HepG2 (cell line): Measurements from ENCODE around the gene RAPSN. TPM values are rescaled to one million over a fixed set of nuclear protein-coding genes. Genes with fewer than 3 reads are reported as not detected.

Experiments used
- ATAC-seq: fragments of 200-7000 bp; cut with Tn5 transposase; 3 replicates; pipeline ENCODE4 v1.9.1; 2020; ENCODE audit warnings: mild to moderate bottlenecking, moderate library complexity
- BruUV-seq: library from RNA; stranded (reverse); fragments of 400-500 nt; replicated peaks from 2 replicates; lab custom pipeline; 2021; lab: Mats Ljungman, UMichigan
- CTCF ChIA-PET: fragments of 300-600 bp; formaldehyde crosslinking; extraction: SDS; loops from one replicate; lab custom pipeline; 2021; ENCODE audit warnings: low total read pairs, inconsistent platforms, low intra/inter-chr PET ratio; lab: Yijun Ruan, JAX
- POLR2A ChIA-PET: fragments of 350-600 bp; sonication (Branson Sonifier 250); formaldehyde crosslinking; loops from one replicate; lab custom pipeline; 2020; ENCODE audit warnings: antibody characterized with exemption, inconsistent platforms; lab: Yijun Ruan, JAX
- DNase-seq: peaks from one replicate; pipeline ENCODE4 v3.0.0-alpha.2; 2015; ENCODE audit warnings: low spot score
- FAIRE-seq: peaks from 3 replicates; lab custom pipeline; 2011; peaks lifted over from hg19 to GRCh38; lab: Jason Lieb, UNC
- H2AFZ ChIP-seq: one replicate; pipeline ENCODE4 v1.6.1; 2011; ENCODE audit warnings: low read length, inconsistent platforms
- H3K27ac ChIP-seq: fragments of 300-600 bp; 3 replicates; pipeline ENCODE4 v1.8.0; 2011; ENCODE audit warnings: mixed run types, mild to moderate bottlenecking, mixed read lengths, low read length, inconsistent platforms; ENCODE audit not compliant: insufficient read depth; ENCODE audit errors: extremely low read length
- H3K27me3 ChIP-seq, 2 experiments: fragments of 200-600 bp in 1 of 2; 2 replicates in 1 of 2; 3 replicates in 1 of 2; pipeline versions ENCODE4 v1.6.0 to v1.8.0; 2011; ENCODE audit warnings: low read length in 2 of 2, mild to moderate bottlenecking in 2 of 2, moderate library complexity in 2 of 2, inconsistent platforms in 1 of 2; ENCODE audit not compliant: insufficient read depth in 2 of 2, control insufficient read depth in 1 of 2
- H3K36me3 ChIP-seq, 2 experiments: fragments of 200-600 bp in 1 of 2; replicated peaks in 1 of 2; 2 replicates in 1 of 2; 3 replicates in 1 of 2; pipeline versions ENCODE4 v1.5.1 to v1.8.0; 2011; ENCODE audit warnings: low read length in 2 of 2, inconsistent platforms in 1 of 2; ENCODE audit not compliant: insufficient read depth in 2 of 2, control insufficient read depth in 1 of 2
- H3K4me1 ChIP-seq: 2 replicates; pipeline ENCODE4 v1.5.1; 2012; ENCODE audit warnings: low read length, inconsistent platforms; ENCODE audit not compliant: insufficient read depth
- H3K4me2 ChIP-seq: 2 replicates; pipeline ENCODE4 v1.6.0; 2011; ENCODE audit warnings: low read depth, low read length, inconsistent platforms
- H3K4me3 ChIP-seq, 3 experiments: fragments of 200-600 bp in 1 of 3; sonication (generic), shearing (Covaris generic) in 1 of 3; replicated peaks in 1 of 3; 2 replicates each; pipeline ENCODE4 v1.5.1; 2011 to 2016; ENCODE audit warnings: low read length in 3 of 3, inconsistent platforms in 2 of 3, low read depth in 2 of 3, mild to moderate bottlenecking in 2 of 3, control low read depth in 1 of 3, mixed read lengths in 1 of 3; ENCODE audit not compliant: insufficient read depth in 1 of 3
- H3K79me2 ChIP-seq: one replicate; pipeline ENCODE4 v1.6.1; 2011; ENCODE audit warnings: low read length, inconsistent platforms; ENCODE audit not compliant: insufficient read depth
- H3K9ac ChIP-seq: 2 replicates; pipeline ENCODE4 v1.6.0; 2011; ENCODE audit warnings: mild to moderate bottlenecking, low read depth, low read length, inconsistent platforms; ENCODE audit not compliant: insufficient read depth
- H3K9me3 ChIP-seq: 2 replicates; pipeline ENCODE4 v1.5.1; 2012; ENCODE audit warnings: mild to moderate bottlenecking, low read length
- H4K20me1 ChIP-seq: 2 replicates; pipeline ENCODE4 v1.6.0; 2011; ENCODE audit warnings: inconsistent platforms, mild to moderate bottlenecking, low read length, moderate library complexity; ENCODE audit not compliant: insufficient read depth
- EP300 ChIP-seq, 3 experiments: sonication (generic) in 1 of 3; formaldehyde crosslinking in 1 of 3; IDR thresholded peaks; 2 replicates each; pipeline versions ENCODE4 v1.5.1 to v1.6.1; 2011 to 2020; ENCODE audit warnings: low read depth in 2 of 3, low read length in 2 of 3, borderline replicate concordance in 1 of 3, improper control_type of control experiment in 1 of 3, mild to moderate bottlenecking in 1 of 3, missing genetic modification reagents in 1 of 3, moderate library complexity in 1 of 3
- SMARCE1 ChIP-seq: fragments of 450-650 bp; IDR thresholded peaks from 2 replicates; pipeline ENCODE4 v1.6.1; 2017; ENCODE audit warnings: borderline replicate concordance
- WGBS: methylation state at CpG from one replicate; pipeline ENCODE4 v1.1.6; 2017; ENCODE audit warnings: low lambda C conversion rate; 5-methylcytosine and 5-hydroxymethylcytosine counted together
- in situ Hi-C: cut with HindIII; loops from 2 replicates; pipeline ENCODE4 v1.10.0; 2017; ENCODE audit warnings: low pct_unique_long_range_greater_than_20kb; ENCODE audit not compliant: extremely low pct_ligation_motif_present
- intact Hi-C: fragments of 100-400 bp; cut with micrococcal nuclease; formaldehyde crosslinking; loops from one replicate; pipeline ENCODE4 v1.10.0; 2022; ENCODE audit not compliant: unreplicated experiment
- polyA plus RNA-seq, 8 experiments: library from polyadenylated mRNA; depleted of rRNA in 3 of 8; stranded (reverse) in 7 of 8; unstranded in 1 of 8; fragments of >200 nt; fragmentation: Illumina TruSeq in 4 of 8; extraction: Trizol in 4 of 8; gene quantifications; 2 replicates each; pipeline versions ENCODE4 v1.2.1 to v1.2.3, GENCODE V29; 2011 to 2016; ENCODE audit warnings: low read depth in 4 of 8, missing spikeins in 1 of 8, mixed read lengths in 1 of 8; ENCODE audit not compliant: insufficient read depth in 1 of 8
- total RNA-seq, 5 experiments: library from RNA; depleted of rRNA; stranded (reverse); fragments of >200 nt; fragmentation: Illumina TruSeq; extraction: Trizol; gene quantifications; 2 replicates each; pipeline ENCODE4 v1.2.3, GENCODE V29; 2016; ENCODE audit warnings: low read depth in 1 of 5

RAPSN gene
- total and polyA plus RNA-seq, 2 of the 13 experiments (the other 11 are each of a cell fraction or from before 2014, with no cell fraction given): 0.15 to 1.2 TPM

- no peak for DNase-seq
- Histone ChIP-seq H2AFZ (no peak overlapping the region), H3K9ac (no peak overlapping the region)
- ATAC-seq: no peak
- FAIRE-seq: no peak
- TF ChIP-seq EP300 (IDR thresholded peaks at IDR 0.05; ENCODE audit: low read depth in 2 of 2, low read length in 2 of 2) (no peak), EP300 (CRISPR knock-in tag; IDR thresholded peaks at IDR 0.05; ENCODE audit: borderline replicate concordance) (no peak)
- TF ChIP-seq, all 625 proteins: peak for 0
- Histone ChIP-seq H3K4me3 (no peak overlapping the region), H3K9me3 (no peaks in the 10 kb centered on the region), H3K4me2 (no peak overlapping the region), H3K79me2 (no peaks in the 10 kb centered on the region), H3K36me3 (no peaks in the 10 kb centered on the region), H3K4me1 (peaks cover 67% of the 10 kb centered on the region), H3K27ac (no peak overlapping the region), H3K27me3 (peaks cover 0 to 12% of the 10 kb centered on the region in 2 experiments; a peak in 1 of 5 replicates), H4K20me1 (no peaks in the 10 kb centered on the region)
- intact Hi-C loops (no loop called here), in situ Hi-C loops (no loop called here)
- 41% methylated on average over 2 of the region's 3 CpGs for WGBS
- ChIA-PET POLR2A (no interaction called here), CTCF (no interaction called here)
- BruUV-seq: no TSS peak
These were observed 53.0 kb downstream of the RAPSN start for GRCh38 chr11:47396049-47396320.

DNA sequence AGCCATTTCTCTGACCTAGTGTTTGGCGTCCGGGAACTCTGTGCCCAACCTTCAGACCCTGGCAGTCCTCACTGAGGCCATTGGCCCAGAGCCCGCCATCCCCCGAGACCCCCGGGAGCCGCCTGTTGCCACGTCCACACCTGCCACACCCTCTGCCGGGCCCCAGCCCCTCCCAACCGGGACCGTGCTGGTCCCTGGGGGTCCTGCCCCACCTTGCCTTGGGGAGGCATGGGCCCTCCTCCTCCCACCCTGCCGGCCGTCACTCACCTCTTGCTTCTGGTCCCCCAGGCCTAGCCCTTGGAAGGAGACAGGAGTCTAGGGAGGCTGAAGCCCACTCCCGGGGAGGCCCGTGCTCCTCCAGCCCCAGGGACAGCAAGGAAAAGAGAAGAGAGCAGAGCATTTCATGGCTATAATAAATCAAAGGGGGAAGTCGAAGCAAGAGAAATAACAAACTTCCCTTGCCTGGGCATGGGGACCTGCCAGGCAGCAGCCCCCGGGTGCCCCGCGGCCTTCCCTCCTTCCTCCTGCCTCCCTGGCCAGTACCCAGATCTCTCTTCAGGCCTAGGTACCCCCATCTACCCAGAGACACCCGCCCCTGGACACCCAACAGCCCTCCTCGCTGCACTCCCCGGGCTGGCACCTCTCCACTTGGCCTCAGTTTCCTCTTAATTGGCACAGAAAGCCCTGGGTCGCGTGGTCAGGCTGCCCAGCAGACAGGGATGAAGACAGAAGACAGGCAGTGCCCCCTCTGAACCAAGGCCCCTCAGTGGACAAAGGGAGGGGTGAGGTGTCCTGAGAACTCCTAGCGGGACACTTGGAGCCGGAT is 53.5 kb downstream of the RAPSN start:
- TF ChIP-seq SMARCE1: no peak
- H4K20me1 ChIP-seq: no peaks in the 10 kb centered on the region
- no peak overlapping the region for H2AFZ ChIP-seq
- CTCF ChIA-PET: no interaction called here
- no peaks in the 10 kb centered on the region for H3K79me2 ChIP-seq
- ATAC-seq: no peak
- intact Hi-C loops (no loop called here), in situ Hi-C loops (no loop called here)
- H3K9ac ChIP-seq: no peak overlapping the region
- H3K4me3 ChIP-seq: no peak overlapping the region
- POLR2A ChIA-PET: no interaction called here
- 68% methylated on average over 14 of the region's 25 CpGs for WGBS
- peaks cover 0 to 12% of the 10 kb centered on the region in 2 experiments; a peak in 1 of 5 replicates for H3K27me3 ChIP-seq
- no TSS peak for BruUV-seq
- H3K27ac ChIP-seq: no peak overlapping the region
- H3K4me2 ChIP-seq: no peak overlapping the region
- no peaks in the 10 kb centered on the region for H3K9me3 ChIP-seq
- FAIRE-seq: no peak
- H3K4me1 ChIP-seq: peaks cover 63% of the 10 kb centered on the region
- DNase-seq: no peak
- H3K36me3 ChIP-seq: no peaks in the 10 kb centered on the region
